ENCODE data around the gene ERICH2. TPM values are rescaled to one million over a fixed set of nuclear protein-coding genes. Genes with fewer than 3 reads are reported as not detected.

The ERICH2 gene
- total RNA-seq, 3 donors from 2014 or later (not counting 1 experiment from before 2014, with no cell fraction given), result not detected

DNA sequence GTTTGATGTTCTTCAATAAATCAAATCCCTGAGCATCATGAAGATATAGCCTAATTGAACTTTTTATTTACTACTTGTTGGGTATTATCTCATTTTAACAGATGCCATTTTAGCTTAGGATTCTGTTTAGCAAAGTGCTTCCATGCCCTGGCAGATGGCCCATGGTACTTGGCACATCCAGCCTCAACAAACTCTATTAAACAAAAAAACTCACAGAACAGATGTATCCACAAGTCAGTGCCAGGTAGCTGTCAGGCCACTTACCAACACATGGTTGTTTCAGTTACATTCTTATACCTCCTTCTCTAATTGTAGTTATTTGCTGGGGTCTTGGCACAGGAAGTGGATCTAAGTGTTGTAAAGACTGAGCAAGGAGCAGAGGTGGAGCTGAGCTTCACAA lies 76.1 kb downstream of the ERICH2 start:
- intact Hi-C loops (cut with micrococcal nuclease), result no loop called here
- H3K9me3 ChIP-seq (ENCODE audit: control insufficient read depth, insufficient read depth, low read length), result no peaks in the 10 kb centered on the region

DNA sequence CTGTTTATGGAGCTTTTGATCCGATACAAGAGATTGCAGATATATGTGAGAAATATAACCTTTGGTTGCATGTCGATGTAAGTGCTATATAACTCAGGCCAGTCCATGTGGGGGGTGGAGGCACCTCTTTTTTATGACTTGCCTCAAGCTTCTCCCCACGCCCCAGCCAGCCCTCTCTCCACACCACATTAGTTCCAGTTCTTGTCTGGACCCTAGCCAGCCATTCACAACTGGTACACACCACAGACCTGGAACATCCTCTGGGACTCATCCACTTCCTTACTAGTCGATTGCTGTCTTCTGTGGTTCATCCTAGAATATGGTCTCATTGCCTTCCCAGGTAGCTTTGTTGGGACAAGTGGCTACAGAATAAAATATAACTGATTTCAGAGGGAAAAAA lies 77.5 kb downstream of the ERICH2 start:
- DNase-seq (no peak), ATAC-seq (no peak)
- H3K27me3 Mint-ChIP-seq (ENCODE audit: low read depth in 2 of 2), result no peaks in the 10 kb centered on the region
- H3K9me3 ChIP-seq (ENCODE audit: control insufficient read depth, insufficient read depth, low read length), result no peaks in the 10 kb centered on the region
- H3K27ac ChIP-seq (ENCODE audit: low read length), result no peak overlapping the region
- intact Hi-C loops (cut with micrococcal nuclease), result no loop called here
- no peaks in the 10 kb centered on the region for H3K27me3 ChIP-seq (ENCODE audit: control insufficient read depth, insufficient read depth, low read length)
- H3K36me3 Mint-ChIP-seq, result no peaks in the 10 kb centered on the region
- no peaks in the 10 kb centered on the region for H3K9me3 Mint-ChIP-seq
- TF ChIP-seq, protein P1, sequence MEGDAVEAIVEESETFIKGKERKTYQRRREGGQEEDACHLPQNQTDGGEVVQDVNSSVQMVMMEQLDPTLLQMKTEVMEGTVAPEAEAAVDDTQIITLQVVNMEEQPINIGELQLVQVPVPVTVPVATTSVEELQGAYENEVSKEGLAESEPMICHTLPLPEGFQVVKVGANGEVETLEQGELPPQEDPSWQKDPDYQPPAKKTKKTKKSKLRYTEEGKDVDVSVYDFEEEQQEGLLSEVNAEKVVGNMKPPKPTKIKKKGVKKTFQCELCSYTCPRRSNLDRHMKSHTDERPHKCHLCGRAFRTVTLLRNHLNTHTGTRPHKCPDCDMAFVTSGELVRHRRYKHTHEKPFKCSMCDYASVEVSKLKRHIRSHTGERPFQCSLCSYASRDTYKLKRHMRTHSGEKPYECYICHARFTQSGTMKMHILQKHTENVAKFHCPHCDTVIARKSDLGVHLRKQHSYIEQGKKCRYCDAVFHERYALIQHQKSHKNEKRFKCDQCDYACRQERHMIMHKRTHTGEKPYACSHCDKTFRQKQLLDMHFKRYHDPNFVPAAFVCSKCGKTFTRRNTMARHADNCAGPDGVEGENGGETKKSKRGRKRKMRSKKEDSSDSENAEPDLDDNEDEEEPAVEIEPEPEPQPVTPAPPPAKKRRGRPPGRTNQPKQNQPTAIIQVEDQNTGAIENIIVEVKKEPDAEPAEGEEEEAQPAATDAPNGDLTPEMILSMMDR (IDR thresholded peaks at IDR 0.05), result no peak
- H3K27ac Mint-ChIP-seq, result no peak overlapping the region
- WGBS (ENCODE audit: insufficient coverage), result 82% methylated on average over 4 of the region's 4 CpGs
- H3K4me1 Mint-ChIP-seq, result peaks cover 16% of the 10 kb centered on the region in 2 donors
- H3K4me3 ChIP-seq (ENCODE audit: low read length), result no peak overlapping the region
- H3K4me1 ChIP-seq (ENCODE audit: control insufficient read depth, insufficient read depth, low read length), result peaks cover 3% of the 10 kb centered on the region
- no peak overlapping the region for H3K4me3 Mint-ChIP-seq
- H3K36me3 ChIP-seq (ENCODE audit: control insufficient read depth, insufficient read depth, low read length), result no peaks in the 10 kb centered on the region

More for the DNA sequence above, 76.1 kb downstream of the ERICH2 start:
- DNase-seq (no peak), ATAC-seq (no peak)
- Histone ChIP-seq H3K4me3 (ENCODE audit: low read length) (no peak overlapping the region), H3K36me3 (ENCODE audit: control insufficient read depth, insufficient read depth, low read length) (no peaks in the 10 kb centered on the region), H3K27me3 (ENCODE audit: control insufficient read depth, insufficient read depth, low read length) (no peaks in the 10 kb centered on the region), H3K4me1 (ENCODE audit: control insufficient read depth, insufficient read depth, low read length) (peaks cover 3% of the 10 kb centered on the region), H3K27ac (ENCODE audit: low read length) (no peak overlapping the region)
- Mint-ChIP-seq H3K27ac (no peak overlapping the region), H3K4me3 (no peak overlapping the region), H3K36me3 (no peaks in the 10 kb centered on the region), H3K27me3 (ENCODE audit: low read depth in 2 of 2) (no peaks in the 10 kb centered on the region), H3K4me1 (peaks cover 20 to 23% of the 10 kb centered on the region in 2 donors), H3K9me3 (no peaks in the 10 kb centered on the region)
- TF ChIP-seq, protein P1 (IDR thresholded peaks at IDR 0.05), result no peak

Other genes with a start within 250 kb of the ERICH2 start
- not detected for gene SP5, start 55.0 kb upstream of the ERICH2 start, total RNA-seq
- not detected for gene GAD1, start 46.5 kb downstream of the ERICH2 start, total RNA-seq
- 10 to 100 TPM; 75.3 to 94.5 (median 80.3) TPM for gene GORASP2, start 158.9 kb downstream of the ERICH2 start, total RNA-seq